ENCODE data around the gene TMIE.
"Not testable (repeated sequence)": the region's sequence is repeated elsewhere in the genome, so short reads cannot be mapped to it uniquely, and the experiment has no call there.

The TMIE gene

GRCh38 chr3:46685446-46685845, 15.7 kb upstream of the TMIE start:
- DNase-seq (ENCODE audit: low spot score) = no peak

GRCh38 chr3:46690798-46691197, 10.4 kb upstream of the TMIE start:
- no peak for DNase-seq (ENCODE audit: low spot score)

- no peak for DNase-seq (ENCODE audit: low spot score)
Measured at GRCh38 chr3:46692566-46692990, 8.6 kb upstream of the TMIE start.

- peak; percentile 75 for DNase-seq (ENCODE audit: low spot score)
Measured at GRCh38 chr3:46693038-46693891, 7.9 kb upstream of the TMIE start, which contains the start of gene ALS2CL. Gene ALS2CL, minus strand, starts transcription at chr3:46693679. Its CDS starts 4,239 bp downstream, at chr3:46689440.

GRCh38 chr3:46693892-46694226, 7.3 kb upstream of the TMIE start:
- DNase-seq (ENCODE audit: low spot score) = no peak

GRCh38 chr3:46694520-46694919, 6.7 kb upstream of the TMIE start:
- DNase-seq (ENCODE audit: low spot score) = no peak

- peak; percentile 69 for DNase-seq (ENCODE audit: low spot score)
Measured at GRCh38 chr3:46695177-46695961, 5.8 kb upstream of the TMIE start.

GRCh38 chr3:46695962-46696894, 5.0 kb upstream of the TMIE start:
- no peak for DNase-seq (ENCODE audit: low spot score)

- no peak for DNase-seq (ENCODE audit: low spot score)
Measured at GRCh38 chr3:46699676-46700523, 1.3 kb upstream of the TMIE start.

GRCh38 chr3:46700772-46701171, 420 bp upstream of the TMIE start:
- DNase-seq (ENCODE audit: low spot score) = no peak

GRCh38 chr3:46702246-46703012, 1.2 kb downstream of the TMIE start:
- DNase-seq (ENCODE audit: low spot score) = no peak

- DNase-seq (ENCODE audit: low spot score) = no peak
Measured at GRCh38 chr3:46703013-46703520, 1.9 kb downstream of the TMIE start.

GRCh38 chr3:46704346-46704745, 3.2 kb downstream of the TMIE start:
- DNase-seq (ENCODE audit: low spot score) = not testable (repeated sequence)

- peak; percentile 85 for DNase-seq (ENCODE audit: low spot score)
Measured at GRCh38 chr3:46705022-46705530, 3.9 kb downstream of the TMIE start.

GRCh38 chr3:46705751-46706552, 4.8 kb downstream of the TMIE start:
- DNase-seq (ENCODE audit: low spot score) = no peak

- DNase-seq (ENCODE audit: low spot score) = no peak
Measured at GRCh38 chr3:46706771-46707582, 5.8 kb downstream of the TMIE start.

GRCh38 chr3:46707601-46708011, 6.4 kb downstream of the TMIE start:
- no peak for DNase-seq (ENCODE audit: low spot score)

Measured in ecto neural progenitor cell (in vitro differentiated cells).